ENCODE results near the gene PIK3CB.

- TF ChIP-seq POLR2AphosphoS5 (IDR thresholded peaks at IDR 0.05) (no peak), CTCF (IDR thresholded peaks at IDR 0.05) (no peak), POLR2A (IDR thresholded peaks at IDR 0.05) (no peak), EP300 (IDR thresholded peaks at IDR 0.05) (no peak)
Observed at GRCh38 chr3:138796761-138797160, 38.0 kb downstream of the PIK3CB start.
